Esophagus squamous epithelium (tissue), 5 donors: Measurements from ENCODE around the gene ABLIM2. TPM values are rescaled to one million over a fixed set of nuclear protein-coding genes. Genes with fewer than 3 reads are reported as not detected.

Experiments used
- DNase-seq: peaks from one replicate; lab custom pipeline; 2025; lab: John Stamatoyannopoulos, UW
- H3K27ac ChIP-seq, 4 donors: fragments of 200-600 bp; sonication (generic); one replicate each; pipeline ENCODE4 v1.5.1; 2016 to 2019; ENCODE audit warnings: mild to moderate bottlenecking in 1 of 4
- H3K27me3 ChIP-seq, 4 donors: fragments of 200-600 bp; sonication (generic); 1 replicate in 3 of 4; 2 replicates in 1 of 4; pipeline versions ENCODE4 v1.5.1 to v1.6.0; 2017 to 2021; ENCODE audit warnings: antibody characterized with exemption in 1 of 4
- H3K36me3 ChIP-seq, 3 donors: fragments of 200-600 bp; sonication (generic); one replicate each; pipeline ENCODE4 v1.5.1; 2016 to 2019
- H3K4me1 ChIP-seq, 3 donors: fragments of 200-600 bp; sonication (generic); one replicate each; pipeline ENCODE4 v1.5.1; 2017 to 2019
- H3K4me3 ChIP-seq, 4 donors: fragments of 200-600 bp; sonication (generic); 1 replicate in 3 of 4; 2 replicates in 1 of 4; pipeline ENCODE4 v1.5.1; 2016 to 2019; ENCODE audit warnings: mild to moderate bottlenecking in 2 of 4, moderate library complexity in 1 of 4
- H3K9me3 ChIP-seq, 3 donors: fragments of 200-600 bp; sonication (generic); one replicate each; pipeline ENCODE4 v1.5.1; 2016 to 2019
- POLR2A ChIP-seq, 4 donors: fragments of 450-650 bp; IDR thresholded peaks; one replicate each; pipeline ENCODE4 v1.6.1; 2017; ENCODE audit warnings: antibody characterized with exemption in 4 of 4, mild to moderate bottlenecking in 4 of 4, moderate library complexity in 3 of 4
- WGBS, 2 donors: methylation state at CpG; one replicate each; pipeline ENCODE4 v1.1.5; 2018; 5-methylcytosine and 5-hydroxymethylcytosine counted together
- intact Hi-C: fragments of 100-400 bp; cut with DNase I; formaldehyde crosslinking; loops from one replicate; pipeline ENCODE4 v1.15.0; 2022
- total RNA-seq, 4 donors: library from RNA; depleted of rRNA; stranded (reverse); fragments of >200 nt; gene quantifications; one replicate each; pipeline ENCODE4 v1.1.0, GENCODE V29; 2016
- TF ChIP-seq, protein P1 (sequence below), 6 experiments: fragments of 450-650 bp in 4 of 6; fragments of 200-600 bp in 2 of 6; sonication (generic) in 2 of 6; IDR thresholded peaks; one replicate each; pipeline ENCODE4 v1.5.1; 2016 to 2019; ENCODE audit warnings: antibody characterized with exemption in 6 of 6, mild to moderate bottlenecking in 4 of 6, moderate library complexity in 4 of 6
- donor health status: DM: yes; HTN: yes; CAD: no.

Gene ABLIM2
- total RNA-seq, 4 donors from 2014 or later = 13.5 to 26.7 (median 15.7) TPM

DNA sequence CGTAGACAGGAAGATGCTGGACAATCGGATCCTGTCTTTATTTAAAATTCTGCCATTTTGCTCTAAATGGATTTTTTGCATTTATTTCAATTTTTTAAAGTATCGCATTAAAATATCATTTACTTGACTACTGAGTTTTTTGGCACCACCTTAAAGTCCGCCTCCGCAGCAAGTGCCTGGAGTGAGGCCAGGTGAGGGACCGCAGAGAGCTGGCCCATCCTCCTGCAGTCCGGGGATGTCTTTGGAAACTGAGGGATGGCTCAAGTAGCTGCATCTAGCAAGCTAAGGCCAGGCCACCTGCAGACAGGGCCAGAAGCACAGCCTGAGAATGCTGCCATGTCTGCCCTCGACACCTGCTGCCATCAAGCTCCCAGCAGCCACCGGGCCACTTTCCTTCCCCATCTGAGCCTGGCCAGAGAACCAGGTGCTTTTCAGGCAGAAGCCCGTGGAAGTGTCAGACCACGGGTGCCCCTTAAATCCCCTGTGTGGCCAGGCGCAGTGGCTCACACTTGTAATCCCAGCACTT lies 69.6 kb downstream of the ABLIM2 start:
- Histone ChIP-seq H3K4me1 (peaks cover 0 to 14% (median 5%) of the 10 kb centered on the region in 3 donors), H3K27me3 (no peaks in the 10 kb centered on the region), H3K27ac (no peak overlapping the region), H3K4me3 (no peak overlapping the region), H3K9me3 (peaks cover 0 to 14% (median 0%) of the 10 kb centered on the region in 3 donors), H3K36me3 (peaks cover 0 to 10% (median 0%) of the 10 kb centered on the region in 3 donors)
- intact Hi-C loops = no loop called here
- WGBS, 2 donors = 87% methylated on average over 8 to 11 of the region's 12 CpGs
- no peak for DNase-seq
- TF ChIP-seq, protein P1, sequence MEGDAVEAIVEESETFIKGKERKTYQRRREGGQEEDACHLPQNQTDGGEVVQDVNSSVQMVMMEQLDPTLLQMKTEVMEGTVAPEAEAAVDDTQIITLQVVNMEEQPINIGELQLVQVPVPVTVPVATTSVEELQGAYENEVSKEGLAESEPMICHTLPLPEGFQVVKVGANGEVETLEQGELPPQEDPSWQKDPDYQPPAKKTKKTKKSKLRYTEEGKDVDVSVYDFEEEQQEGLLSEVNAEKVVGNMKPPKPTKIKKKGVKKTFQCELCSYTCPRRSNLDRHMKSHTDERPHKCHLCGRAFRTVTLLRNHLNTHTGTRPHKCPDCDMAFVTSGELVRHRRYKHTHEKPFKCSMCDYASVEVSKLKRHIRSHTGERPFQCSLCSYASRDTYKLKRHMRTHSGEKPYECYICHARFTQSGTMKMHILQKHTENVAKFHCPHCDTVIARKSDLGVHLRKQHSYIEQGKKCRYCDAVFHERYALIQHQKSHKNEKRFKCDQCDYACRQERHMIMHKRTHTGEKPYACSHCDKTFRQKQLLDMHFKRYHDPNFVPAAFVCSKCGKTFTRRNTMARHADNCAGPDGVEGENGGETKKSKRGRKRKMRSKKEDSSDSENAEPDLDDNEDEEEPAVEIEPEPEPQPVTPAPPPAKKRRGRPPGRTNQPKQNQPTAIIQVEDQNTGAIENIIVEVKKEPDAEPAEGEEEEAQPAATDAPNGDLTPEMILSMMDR (IDR thresholded peaks at IDR 0.05) = no peak
- no peak for TF ChIP-seq POLR2A (IDR thresholded peaks at IDR 0.05)

DNA sequence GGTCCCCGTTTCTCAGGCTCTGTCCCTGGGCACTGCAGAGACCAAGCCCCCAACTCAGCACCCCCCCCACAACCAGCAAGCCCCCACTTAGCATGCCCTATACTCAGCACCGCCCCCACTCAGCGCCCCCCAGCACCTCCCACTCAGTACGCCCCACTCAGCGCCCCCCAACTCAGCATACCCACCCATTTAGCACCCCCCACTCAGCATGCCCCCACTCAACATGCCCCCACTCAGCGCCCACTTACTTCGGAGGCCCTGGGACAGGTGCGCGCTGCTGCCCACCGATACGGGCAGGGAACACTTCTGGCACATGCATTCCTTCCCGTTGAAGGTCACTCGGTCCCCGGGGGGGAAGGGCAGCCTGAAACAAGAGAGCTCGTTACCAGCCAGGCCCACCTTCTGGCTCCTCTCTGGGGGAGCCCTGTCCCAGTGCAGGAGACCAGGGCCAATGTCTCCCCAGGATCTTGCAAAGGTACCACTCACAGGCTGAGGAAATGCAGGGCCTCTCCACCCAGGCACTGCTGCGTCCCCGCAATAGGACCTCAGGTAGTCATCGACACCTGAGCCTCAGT lies 70.6 kb downstream of the ABLIM2 start:
- WGBS, 2 donors = 75 to 93% methylated on average over 1 to 5 of the region's 18 CpGs
- TF ChIP-seq, protein P1 (IDR thresholded peaks at IDR 0.05) = no peak
- TF ChIP-seq POLR2A (IDR thresholded peaks at IDR 0.05) = no peak
- H3K4me1 ChIP-seq = peaks cover 0 to 14% (median 5%) of the 10 kb centered on the region in 3 donors
- DNase-seq = no peak
- peaks cover 0 to 4% (median 0%) of the 10 kb centered on the region in 3 donors for H3K9me3 ChIP-seq
- H3K36me3 ChIP-seq = peaks cover 0 to 13% (median 0%) of the 10 kb centered on the region in 3 donors
- H3K27me3 ChIP-seq = no peaks in the 10 kb centered on the region
- H3K4me3 ChIP-seq = no peak overlapping the region
- intact Hi-C loops = no loop called here
- H3K27ac ChIP-seq = no peak overlapping the region

DNA sequence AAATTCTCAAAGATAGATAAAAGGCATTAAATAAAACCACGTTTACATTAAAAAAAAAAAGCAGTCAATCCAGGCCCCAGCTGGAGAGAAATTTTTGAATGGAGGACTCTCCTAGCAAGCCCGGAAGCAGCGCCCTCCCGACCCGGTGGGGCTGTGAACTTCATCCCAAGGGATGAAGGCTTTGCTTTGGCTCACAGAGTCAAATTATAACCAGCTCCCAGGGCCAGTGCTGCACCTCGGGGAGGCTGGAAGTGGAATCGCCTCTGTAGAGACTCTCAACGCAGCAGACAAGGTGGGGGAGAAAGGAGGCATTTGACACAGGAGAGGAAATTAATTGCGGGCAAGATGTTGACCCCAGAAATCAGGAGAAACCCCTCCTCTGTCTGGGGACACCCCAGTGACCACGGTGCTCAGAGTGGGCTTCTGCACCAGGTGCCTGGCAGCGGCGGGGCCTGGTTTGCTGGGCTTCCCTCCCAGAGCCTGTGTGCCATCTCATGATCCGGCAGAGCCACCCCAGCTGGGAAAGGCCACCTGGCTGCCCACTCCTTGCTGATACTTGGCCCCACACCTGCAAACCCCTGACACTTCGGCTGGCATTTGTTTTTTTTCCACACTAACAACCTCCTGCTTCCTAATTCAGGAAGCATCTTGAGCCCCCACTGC lies 71.7 kb downstream of the ABLIM2 start:
- intact Hi-C loops = no loop called here
- no peak for DNase-seq
- Histone ChIP-seq H3K4me3 (no peak overlapping the region), H3K9me3 (no peaks in the 10 kb centered on the region), H3K27me3 (no peaks in the 10 kb centered on the region), H3K4me1 (peaks cover 0 to 14% (median 5%) of the 10 kb centered on the region in 3 donors), H3K36me3 (peaks cover 0 to 15% (median 0%) of the 10 kb centered on the region in 3 donors), H3K27ac (no peak overlapping the region)
- TF ChIP-seq POLR2A (IDR thresholded peaks at IDR 0.05) = no peak
- TF ChIP-seq, protein P1 (IDR thresholded peaks at IDR 0.05) = no peak
- 43 to 70% methylated on average over 7 to 14 of the region's 14 CpGs for WGBS, 2 donors

DNA sequence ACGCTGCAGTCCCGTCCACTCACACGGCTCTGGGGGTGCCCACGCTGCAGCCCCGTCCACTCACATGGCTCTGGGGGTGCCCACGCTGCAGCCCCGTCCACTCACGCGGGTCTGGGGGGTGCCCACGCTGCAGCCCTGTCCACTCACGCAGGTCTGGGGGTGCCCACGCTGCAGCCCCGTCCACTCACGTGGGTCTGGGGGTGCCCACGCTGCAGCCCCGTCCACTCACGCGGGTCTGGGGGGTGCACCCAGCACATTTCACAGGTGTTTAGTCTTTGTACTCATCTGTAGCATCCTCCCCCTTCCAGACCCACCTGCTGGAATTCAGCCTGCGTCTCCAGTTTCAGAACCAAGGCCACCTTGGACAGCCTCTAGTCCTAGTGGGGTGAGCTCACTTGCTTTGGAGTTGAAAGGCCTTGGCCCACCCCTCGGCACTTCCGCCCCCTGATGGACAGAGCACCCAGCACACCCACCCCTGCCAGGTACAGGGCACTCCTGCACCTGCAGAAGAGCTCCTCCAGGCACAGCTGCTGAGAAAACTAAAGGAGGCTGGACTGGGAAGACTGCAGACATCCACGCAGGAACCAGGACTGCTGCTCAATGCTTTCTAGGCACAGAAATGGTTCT lies 73.0 kb downstream of the ABLIM2 start:
- no peaks in the 10 kb centered on the region for H3K27me3 ChIP-seq
- intact Hi-C loops = no loop called here
- TF ChIP-seq POLR2A (IDR thresholded peaks at IDR 0.05) = no peak
- TF ChIP-seq, protein P1 (IDR thresholded peaks at IDR 0.05) = no peak
- H3K36me3 ChIP-seq = peaks cover 0 to 15% (median 0%) of the 10 kb centered on the region in 3 donors
- H3K9me3 ChIP-seq = no peaks in the 10 kb centered on the region
- DNase-seq = no peak
- no peak overlapping the region for H3K27ac ChIP-seq
- H3K4me3 ChIP-seq = no peak overlapping the region
- H3K4me1 ChIP-seq = peaks cover 0 to 11% (median 5%) of the 10 kb centered on the region in 3 donors
- WGBS, 2 donors = 85 to 87% methylated on average over 6 to 21 of the region's 22 CpGs
